GM21723 (cell line): ENCODE measurements around the gene ZNF474.
A peak's percentile ranks its signal among the peaks of the same experiment; 100 is the strongest.

Source experiments
- ATAC-seq: cut with Tn5 transposase; IDR thresholded peaks from one replicate; pipeline ENCODE4 v1.9.1; 2021; ENCODE audit warnings: mild to moderate bottlenecking, moderate library complexity; ENCODE audit not compliant: unreplicated experiment

ZNF474 gene

GRCh38 chr5:122180146-122180712, 50.9 kb downstream of the ZNF474 start:
- no peak for ATAC-seq

- ATAC-seq, result no peak
Measured at GRCh38 chr5:122180863-122181548, 51.7 kb downstream of the ZNF474 start.

- ATAC-seq, result no peak
Measured at GRCh38 chr5:122181863-122182262, 52.5 kb downstream of the ZNF474 start.

- ATAC-seq, result no peak
Measured at GRCh38 chr5:122182491-122182921, 53.2 kb downstream of the ZNF474 start.

- no peak for ATAC-seq
Measured at GRCh38 chr5:122183098-122183787, 53.9 kb downstream of the ZNF474 start.

GRCh38 chr5:122183788-122184170, 54.4 kb downstream of the ZNF474 start:
- no peak for ATAC-seq

- no peak for ATAC-seq
Measured at GRCh38 chr5:122184676-122185255, 55.4 kb downstream of the ZNF474 start.

GRCh38 chr5:122187426-122187825, 58.1 kb downstream of the ZNF474 start:
- no peak for ATAC-seq

- ATAC-seq, result no peak
Measured at GRCh38 chr5:122190156-122190555, 60.8 kb downstream of the ZNF474 start.

GRCh38 chr5:122192497-122193496, 63.5 kb downstream of the ZNF474 start:
- peak; percentile 92 for ATAC-seq

GRCh38 chr5:122195802-122196394, 66.6 kb downstream of the ZNF474 start:
- ATAC-seq, result no peak

GRCh38 chr5:122199146-122199545, 69.8 kb downstream of the ZNF474 start:
- no peak for ATAC-seq

- ATAC-seq, result no peak
Measured at GRCh38 chr5:122200450-122200849, 71.1 kb downstream of the ZNF474 start.

GRCh38 chr5:122200865-122201264, 71.5 kb downstream of the ZNF474 start:
- no peak for ATAC-seq

- no peak for ATAC-seq
Measured at GRCh38 chr5:122201365-122201764, 72.0 kb downstream of the ZNF474 start.

- ATAC-seq, result no peak
Measured at GRCh38 chr5:122202952-122203351, 73.6 kb downstream of the ZNF474 start.
